GM23248 (cell line): ENCODE measurements around the gene CRISPLD2.

ENCODE experiments used
- EZH2 ChIP-seq: fragments of 200-600 bp; sonication (generic); IDR thresholded peaks from 2 replicates; pipeline ENCODE4 v1.6.1; 2018; ENCODE audit warnings: antibody characterized with exemption, mild to moderate bottlenecking; ENCODE audit not compliant: insufficient read depth, poor library complexity, severe bottlenecking
- EZH2phosphoT487 ChIP-seq: fragments of 200-600 bp; sonication (generic); IDR thresholded peaks from 2 replicates; pipeline ENCODE4 v1.6.1; 2018; ENCODE audit warnings: antibody characterized with exemption, moderate library complexity, mild to moderate bottlenecking, low read depth; ENCODE audit not compliant: insufficient read depth

DNA sequence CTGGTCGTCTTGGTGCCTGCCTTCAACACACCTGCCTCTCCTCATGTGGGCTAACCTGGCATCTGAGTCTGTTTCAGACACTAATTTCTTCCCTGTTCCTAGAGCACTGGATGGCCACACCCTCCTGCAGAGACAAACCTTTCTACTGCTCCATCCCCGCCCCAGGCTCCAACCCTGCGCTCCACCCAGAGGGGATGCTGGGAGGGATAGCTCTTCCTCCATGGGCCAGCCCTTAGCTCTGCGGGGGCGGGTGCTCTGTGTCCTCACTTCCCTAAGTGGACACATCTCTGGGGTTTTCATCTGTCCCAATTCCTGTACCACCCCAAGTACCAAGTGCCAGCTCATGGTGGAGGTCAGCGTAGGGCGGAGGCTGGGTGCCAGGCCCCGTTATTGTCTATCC lies 11.0 kb upstream of the CRISPLD2 start:
- TF ChIP-seq EZH2 (no peak), EZH2phosphoT487 (no peak)
